WTC11 (cell line): ENCODE measurements around the gene QTRT2. TPM values are rescaled to one million over a fixed set of nuclear protein-coding genes. Genes with fewer than 3 reads are reported as not detected.

Experiments used
- ATAC-seq: fragments of 200-7000 bp; cut with Tn5 transposase; 2 replicates; pipeline ENCODE4 v1.10.0; 2021; ENCODE audit warnings: mild to moderate bottlenecking, moderate library complexity
- CTCF ChIA-PET: fragments of 300-600 bp; sonication (Branson Sonifier 250); formaldehyde crosslinking; loops from one replicate; lab custom pipeline; 2021; ENCODE audit warnings: antibody characterized with exemption; lab: Charles Lee
- POLR2A ChIA-PET: fragments of 350-600 bp; sonication (Branson Sonifier 250); formaldehyde crosslinking; loops from one replicate; lab custom pipeline; 2021; ENCODE audit warnings: antibody characterized with exemption; lab: Charles Lee
- DNase-seq: peaks from one replicate; pipeline ENCODE4 v3.0.0; 2021; ENCODE audit warnings: low spot score
- H3K27ac Mint-ChIP-seq: 2 replicates; pipeline ENCODE4 v1.8.0; 2021; ENCODE audit warnings: mixed read lengths
- H3K27me3 Mint-ChIP-seq: 2 replicates; pipeline ENCODE4 v1.8.0; 2021; ENCODE audit warnings: low read depth, mild to moderate bottlenecking, moderate library complexity, mixed read lengths
- H3K36me3 Mint-ChIP-seq: 2 replicates; pipeline ENCODE4 v1.8.0; 2021; ENCODE audit warnings: mixed read lengths
- H3K4me1 Mint-ChIP-seq: 2 replicates; pipeline ENCODE4 v1.8.0; 2022; ENCODE audit warnings: mixed read lengths
- H3K4me3 Mint-ChIP-seq: 2 replicates; pipeline ENCODE4 v1.8.0; 2021; ENCODE audit warnings: mild to moderate bottlenecking, moderate library complexity, mixed read lengths
- H3K9me3 Mint-ChIP-seq: 2 replicates; pipeline ENCODE4 v1.8.0; 2021; ENCODE audit warnings: mixed read lengths
- ATF1 ChIP-seq: sonication (generic); formaldehyde crosslinking; IDR thresholded peaks from 2 replicates; pipeline ENCODE4 v1.8.1; 2023; ENCODE audit warnings: mild to moderate bottlenecking, moderate library complexity, missing genetic modification reagents
- ATF3 ChIP-seq: sonication (generic); formaldehyde crosslinking; conservative IDR thresholded peaks from 2 replicates; pipeline ENCODE4 v1.8.1; 2022; ENCODE audit warnings: mild to moderate bottlenecking, missing genetic modification reagents
- E2F1 ChIP-seq: sonication (generic); formaldehyde crosslinking; IDR thresholded peaks from 2 replicates; pipeline ENCODE4 v1.8.0; 2022; ENCODE audit warnings: mild to moderate bottlenecking, missing genetic modification reagents
- ELF4 ChIP-seq: sonication (generic); formaldehyde crosslinking; IDR thresholded peaks from 2 replicates; pipeline ENCODE4 v1.8.1; 2022; ENCODE audit warnings: low read depth, mild to moderate bottlenecking, moderate library complexity, missing genetic modification reagents
- EMX1 ChIP-seq: fragments of 250-450 bp; sonication (Bioruptor Pico); IDR thresholded peaks from 2 replicates; pipeline ENCODE4 v1.8.0; 2021; ENCODE audit warnings: mild to moderate bottlenecking
- ESRRA ChIP-seq: sonication (generic); formaldehyde crosslinking; IDR thresholded peaks from 2 replicates; pipeline ENCODE4 v1.8.1; 2022; ENCODE audit warnings: mild to moderate bottlenecking, missing genetic modification reagents, borderline replicate concordance
- ETV6 ChIP-seq: sonication (generic); formaldehyde crosslinking; IDR thresholded peaks from 2 replicates; pipeline ENCODE4 v1.8.1; 2022; ENCODE audit warnings: mild to moderate bottlenecking, missing genetic modification reagents
- FOXJ3 ChIP-seq: sonication (generic); formaldehyde crosslinking; IDR thresholded peaks from 2 replicates; pipeline ENCODE4 v1.9.0; 2021; ENCODE audit warnings: missing genetic modification reagents, mild to moderate bottlenecking, borderline replicate concordance
- FOXK1 ChIP-seq: sonication (generic); formaldehyde crosslinking; IDR thresholded peaks from 2 replicates; pipeline ENCODE4 v1.8.0; 2022; ENCODE audit warnings: mild to moderate bottlenecking, moderate library complexity, missing genetic modification reagents
- FOXP1 ChIP-seq: sonication (generic); formaldehyde crosslinking; IDR thresholded peaks from 2 replicates; pipeline ENCODE4 v1.8.0; 2022; ENCODE audit warnings: missing genetic modification reagents, mild to moderate bottlenecking, moderate library complexity, borderline replicate concordance
- GTF2I ChIP-seq: fragments of 250-450 bp; sonication (Bioruptor Pico); conservative IDR thresholded peaks from 2 replicates; pipeline ENCODE4 v1.4.0; 2021; ENCODE audit warnings: mild to moderate bottlenecking
- NR1H2 ChIP-seq: sonication (generic); formaldehyde crosslinking; IDR thresholded peaks from 2 replicates; pipeline ENCODE4 v1.9.0; 2021; ENCODE audit warnings: mild to moderate bottlenecking, moderate library complexity, missing genetic modification reagents
- SP1 ChIP-seq: sonication (generic); formaldehyde crosslinking; conservative IDR thresholded peaks from 2 replicates; pipeline ENCODE4 v1.8.1; 2022; ENCODE audit warnings: missing genetic modification reagents
- STAT6 ChIP-seq: sonication (generic); formaldehyde crosslinking; conservative IDR thresholded peaks from 2 replicates; pipeline ENCODE4 v1.8.1; 2023; ENCODE audit warnings: mild to moderate bottlenecking, low read depth, missing genetic modification reagents, moderate library complexity
- total RNA-seq: library from RNA; stranded (reverse); gene quantifications from 3 replicates; pipeline ENCODE4 v1.2.3, GENCODE V29; 2021
- TF ChIP-seq, protein P1 (sequence below): sonication (generic); formaldehyde crosslinking; IDR thresholded peaks from 2 replicates; pipeline ENCODE4 v1.8.1; 2023; ENCODE audit warnings: mild to moderate bottlenecking, missing genetic modification reagents
- TF ChIP-seq, protein P2 (sequence below): sonication (generic); formaldehyde crosslinking; IDR thresholded peaks from 2 replicates; pipeline ENCODE4 v1.8.1; 2022; ENCODE audit warnings: mild to moderate bottlenecking, moderate library complexity, missing genetic modification reagents
- TF ChIP-seq, protein P3 (sequence below): fragments of 250-450 bp; sonication (Bioruptor Pico); IDR thresholded peaks from 2 replicates; pipeline ENCODE4 v1.9.0; 2021; ENCODE audit warnings: mild to moderate bottlenecking
- TF ChIP-seq, protein P4 (sequence below): sonication (generic); formaldehyde crosslinking; IDR thresholded peaks from 2 replicates; pipeline ENCODE4 v1.8.0; 2022; ENCODE audit warnings: missing genetic modification reagents

QTRT2 gene
- total RNA-seq, 1 experiment from 2014 or later: 40.0 TPM

GRCh38 chr3:114011059-114011797, 45.3 kb upstream of the QTRT2 start:
- H3K36me3 Mint-ChIP-seq: no peaks in the 10 kb centered on the region
- no peak overlapping the region for H3K27ac Mint-ChIP-seq
- POLR2A ChIA-PET: interaction anchor here (0.5 kb wide), 1 partner anchor 1616 kb away, joined by 4 read pairs; no protein-coding TSS in a partner anchor
- TF ChIP-seq GTF2I (CRISPR knock-in tag): no peak
- TF ChIP-seq, protein P1, sequence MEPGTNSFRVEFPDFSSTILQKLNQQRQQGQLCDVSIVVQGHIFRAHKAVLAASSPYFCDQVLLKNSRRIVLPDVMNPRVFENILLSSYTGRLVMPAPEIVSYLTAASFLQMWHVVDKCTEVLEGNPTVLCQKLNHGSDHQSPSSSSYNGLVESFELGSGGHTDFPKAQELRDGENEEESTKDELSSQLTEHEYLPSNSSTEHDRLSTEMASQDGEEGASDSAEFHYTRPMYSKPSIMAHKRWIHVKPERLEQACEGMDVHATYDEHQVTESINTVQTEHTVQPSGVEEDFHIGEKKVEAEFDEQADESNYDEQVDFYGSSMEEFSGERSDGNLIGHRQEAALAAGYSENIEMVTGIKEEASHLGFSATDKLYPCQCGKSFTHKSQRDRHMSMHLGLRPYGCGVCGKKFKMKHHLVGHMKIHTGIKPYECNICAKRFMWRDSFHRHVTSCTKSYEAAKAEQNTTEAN (CRISPR knock-in tag): no peak
- TF ChIP-seq EMX1 (CRISPR knock-in tag): no peak
- TF ChIP-seq FOXJ3 (CRISPR knock-in tag): no peak
- no peak for TF ChIP-seq ESRRA (CRISPR knock-in tag)
- TF ChIP-seq ELF4 (CRISPR knock-in tag): no peak
- no peak for TF ChIP-seq NR1H2 (CRISPR knock-in tag)
- TF ChIP-seq, protein P2, sequence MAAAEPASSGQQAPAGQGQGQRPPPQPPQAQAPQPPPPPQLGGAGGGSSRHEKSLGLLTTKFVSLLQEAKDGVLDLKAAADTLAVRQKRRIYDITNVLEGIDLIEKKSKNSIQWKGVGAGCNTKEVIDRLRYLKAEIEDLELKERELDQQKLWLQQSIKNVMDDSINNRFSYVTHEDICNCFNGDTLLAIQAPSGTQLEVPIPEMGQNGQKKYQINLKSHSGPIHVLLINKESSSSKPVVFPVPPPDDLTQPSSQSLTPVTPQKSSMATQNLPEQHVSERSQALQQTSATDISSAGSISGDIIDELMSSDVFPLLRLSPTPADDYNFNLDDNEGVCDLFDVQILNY (CRISPR knock-in tag): no peak
- TF ChIP-seq, protein P3, sequence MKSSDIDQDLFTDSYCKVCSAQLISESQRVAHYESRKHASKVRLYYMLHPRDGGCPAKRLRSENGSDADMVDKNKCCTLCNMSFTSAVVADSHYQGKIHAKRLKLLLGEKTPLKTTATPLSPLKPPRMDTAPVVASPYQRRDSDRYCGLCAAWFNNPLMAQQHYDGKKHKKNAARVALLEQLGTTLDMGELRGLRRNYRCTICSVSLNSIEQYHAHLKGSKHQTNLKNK (CRISPR knock-in tag): no peak
- no peak for TF ChIP-seq ATF3 (CRISPR knock-in tag)
- TF ChIP-seq ATF1 (CRISPR knock-in tag): no peak
- no peak for TF ChIP-seq FOXP1 (CRISPR knock-in tag)
- TF ChIP-seq, protein P4, sequence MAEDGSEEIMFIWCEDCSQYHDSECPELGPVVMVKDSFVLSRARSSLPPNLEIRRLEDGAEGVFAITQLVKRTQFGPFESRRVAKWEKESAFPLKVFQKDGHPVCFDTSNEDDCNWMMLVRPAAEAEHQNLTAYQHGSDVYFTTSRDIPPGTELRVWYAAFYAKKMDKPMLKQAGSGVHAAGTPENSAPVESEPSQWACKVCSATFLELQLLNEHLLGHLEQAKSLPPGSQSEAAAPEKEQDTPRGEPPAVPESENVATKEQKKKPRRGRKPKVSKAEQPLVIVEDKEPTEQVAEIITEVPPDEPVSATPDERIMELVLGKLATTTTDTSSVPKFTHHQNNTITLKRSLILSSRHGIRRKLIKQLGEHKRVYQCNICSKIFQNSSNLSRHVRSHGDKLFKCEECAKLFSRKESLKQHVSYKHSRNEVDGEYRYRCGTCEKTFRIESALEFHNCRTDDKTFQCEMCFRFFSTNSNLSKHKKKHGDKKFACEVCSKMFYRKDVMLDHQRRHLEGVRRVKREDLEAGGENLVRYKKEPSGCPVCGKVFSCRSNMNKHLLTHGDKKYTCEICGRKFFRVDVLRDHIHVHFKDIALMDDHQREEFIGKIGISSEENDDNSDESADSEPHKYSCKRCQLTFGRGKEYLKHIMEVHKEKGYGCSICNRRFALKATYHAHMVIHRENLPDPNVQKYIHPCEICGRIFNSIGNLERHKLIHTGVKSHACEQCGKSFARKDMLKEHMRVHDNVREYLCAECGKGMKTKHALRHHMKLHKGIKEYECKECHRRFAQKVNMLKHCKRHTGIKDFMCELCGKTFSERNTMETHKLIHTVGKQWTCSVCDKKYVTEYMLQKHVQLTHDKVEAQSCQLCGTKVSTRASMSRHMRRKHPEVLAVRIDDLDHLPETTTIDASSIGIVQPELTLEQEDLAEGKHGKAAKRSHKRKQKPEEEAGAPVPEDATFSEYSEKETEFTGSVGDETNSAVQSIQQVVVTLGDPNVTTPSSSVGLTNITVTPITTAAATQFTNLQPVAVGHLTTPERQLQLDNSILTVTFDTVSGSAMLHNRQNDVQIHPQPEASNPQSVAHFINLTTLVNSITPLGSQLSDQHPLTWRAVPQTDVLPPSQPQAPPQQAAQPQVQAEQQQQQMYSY (CRISPR knock-in tag): no peak
- no peak for TF ChIP-seq FOXK1 (CRISPR knock-in tag)
- TF ChIP-seq E2F1: no peak
- no peak for TF ChIP-seq STAT6 (CRISPR knock-in tag)
- no peak for TF ChIP-seq ETV6 (CRISPR knock-in tag)
- TF ChIP-seq SP1 (CRISPR knock-in tag): no peak
- H3K27me3 Mint-ChIP-seq: no peaks in the 10 kb centered on the region
- no peak overlapping the region for H3K4me3 Mint-ChIP-seq
- DNase-seq (no peak), ATAC-seq (no peak)
- no peaks in the 10 kb centered on the region for H3K9me3 Mint-ChIP-seq
- CTCF ChIA-PET: no interaction called here
- no peaks in the 10 kb centered on the region for H3K4me1 Mint-ChIP-seq
